OCI-LY3 (cell line): ENCODE results near the gene MYO1E.
"Not testable (repeated sequence)": the region's sequence is repeated elsewhere in the genome, so short reads cannot be mapped to it uniquely, and the experiment has no call there.

Source experiments
- H2AFZ ChIP-seq: fragments of 200-600, 300-600 bp; shearing (Covaris generic); 2 replicates; pipeline ENCODE4 v1.6.0; 2014; ENCODE audit warnings: antibody characterized with exemption, low read depth, low read length
- H3K27ac ChIP-seq: fragments of 200-600, 300-600 bp; sonication (generic); 2 replicates; pipeline ENCODE4 v1.5.1; 2014; ENCODE audit warnings: mild to moderate bottlenecking, low read length, moderate library complexity, mixed read lengths
- H3K27me3 ChIP-seq: fragments of 200-600, 300-600 bp; sonication (generic); 2 replicates; pipeline ENCODE4 v1.6.1; 2014; ENCODE audit warnings: low read depth, low read length, mixed read lengths
- H3K36me3 ChIP-seq: fragments of 200-600, 300-600 bp; sonication (generic); replicated peaks from 2 replicates; pipeline ENCODE3; 2014; ENCODE audit warnings: low read depth, low read length, mixed read lengths
- H3K4me1 ChIP-seq: fragments of 300-600, 200-600 bp; sonication (generic); 2 replicates; pipeline ENCODE4 v1.6.1; 2014; ENCODE audit warnings: low read length, mixed read lengths
- H3K4me2 ChIP-seq: fragments of 200-600, 300-600 bp; sonication (generic); 2 replicates; pipeline ENCODE4 v1.6.1; 2014; ENCODE audit warnings: low read length, mixed read lengths
- H3K4me3 ChIP-seq: fragments of 300-600, 200-600 bp; sonication (generic); 2 replicates; pipeline ENCODE4 v1.5.1; 2014; ENCODE audit warnings: antibody characterized with exemption, mild to moderate bottlenecking, low read length, moderate library complexity
- H3K79me2 ChIP-seq: fragments of 300-600, 200-600 bp; shearing (Covaris generic); 2 replicates; pipeline ENCODE4 v1.6.1; 2014; ENCODE audit warnings: mild to moderate bottlenecking, low read length, mixed read lengths
- H3K9ac ChIP-seq: fragments of 300-600, 200-600 bp; shearing (Covaris generic); 2 replicates; pipeline ENCODE4 v1.6.0; 2014; ENCODE audit warnings: mild to moderate bottlenecking, low read length, moderate library complexity
- H3K9me3 ChIP-seq: fragments of 200-600, 300-600 bp; shearing (Covaris generic); 2 replicates; pipeline ENCODE4 v1.6.1; 2014; ENCODE audit warnings: low read length, mixed read lengths; ENCODE audit not compliant: insufficient read depth
- H4K20me1 ChIP-seq: fragments of 200-600, 300-600 bp; sonication (generic); 2 replicates; pipeline ENCODE4 v1.6.1; 2016; ENCODE audit warnings: low read length, mixed read lengths; ENCODE audit not compliant: insufficient read depth
- CTCF ChIP-seq: fragments of 200-600, 300-600 bp; sonication (generic); IDR thresholded peaks from 2 replicates; pipeline ENCODE4 v1.5.1; 2014; ENCODE audit warnings: antibody characterized with exemption, low read length, low read depth
- EZH2phosphoT487 ChIP-seq: fragments of 200-600 bp; shearing (Covaris generic); IDR thresholded peaks from 2 replicates; pipeline ENCODE4 v1.6.1; 2018; ENCODE audit warnings: antibody characterized with exemption, mixed run types, low read depth

Gene MYO1E

GRCh38 chr15:59166166-59166565 is 206.5 kb downstream of the MYO1E start:
- Histone ChIP-seq H4K20me1 (no peaks in the 10 kb centered on the region), H3K36me3 (no peaks in the 10 kb centered on the region)

GRCh38 chr15:59165726-59166125 is 206.9 kb downstream of the MYO1E start:
- H3K27me3 ChIP-seq, result no peaks in the 10 kb centered on the region
- no peak for TF ChIP-seq EZH2phosphoT487
- TF ChIP-seq CTCF, result no peak
- H3K9me3 ChIP-seq, result no peaks in the 10 kb centered on the region
- no peak overlapping the region for H3K4me2 ChIP-seq
- 0 out of 2 replicates have a peak overlapping the region, but pooled peaks have one; percentile 3 for H3K27ac ChIP-seq
- H3K79me2 ChIP-seq, result no peaks in the 10 kb centered on the region
- H3K4me3 ChIP-seq, result no peak overlapping the region
- H3K9ac ChIP-seq, result no peak overlapping the region
- peaks cover 16% of the 10 kb centered on the region for H3K4me1 ChIP-seq
- H4K20me1 ChIP-seq, result no peaks in the 10 kb centered on the region
- H3K36me3 ChIP-seq, result no peaks in the 10 kb centered on the region
- H2AFZ ChIP-seq, result no peak overlapping the region

More at GRCh38 chr15:59166166-59166565, 206.5 kb downstream of the MYO1E start:
- no peak overlapping the region for H3K4me3 ChIP-seq
- 0 out of 2 replicates have a peak overlapping the region, but pooled peaks have one; percentile 3 for H3K27ac ChIP-seq
- TF ChIP-seq CTCF (no peak), EZH2phosphoT487 (no peak)
- no peak overlapping the region for H3K9ac ChIP-seq
- no peaks in the 10 kb centered on the region for H3K27me3 ChIP-seq
- H3K9me3 ChIP-seq, result no peaks in the 10 kb centered on the region
- no peak overlapping the region for H2AFZ ChIP-seq
- H3K79me2 ChIP-seq, result no peaks in the 10 kb centered on the region
- peaks cover 16% of the 10 kb centered on the region for H3K4me1 ChIP-seq
- no peak overlapping the region for H3K4me2 ChIP-seq

- not testable (repeated sequence) for H3K4me2 ChIP-seq, H4K20me1 ChIP-seq, H2AFZ ChIP-seq, H3K9ac ChIP-seq, H3K27ac ChIP-seq, H3K9me3 ChIP-seq, H3K79me2 ChIP-seq, H3K27me3 ChIP-seq, H3K4me3 ChIP-seq, H3K4me1 ChIP-seq, H3K36me3 ChIP-seq
These were observed 210.6 kb downstream of the MYO1E start for GRCh38 chr15:59162080-59162479.

GRCh38 chr15:59160880-59161593 is 211.6 kb downstream of the MYO1E start:
- Histone ChIP-seq H3K36me3 (no peaks in the 10 kb centered on the region), H4K20me1 (no peaks in the 10 kb centered on the region), H3K79me2 (no peaks in the 10 kb centered on the region), H3K9ac (no peak overlapping the region), H3K27me3 (no peaks in the 10 kb centered on the region), H3K27ac (no peak overlapping the region), H3K4me1 (peaks cover 6% of the 10 kb centered on the region; the same call in 1 of the 2 replicates), H3K9me3 (no peaks in the 10 kb centered on the region), H3K4me3 (no peak overlapping the region), H3K4me2 (no peak overlapping the region), H2AFZ (no peak overlapping the region)
- TF ChIP-seq CTCF, result peak; percentile 84
- no peak for TF ChIP-seq EZH2phosphoT487
